Activated CD4-positive, CD25-positive, alpha-beta regulatory T cell treated with anti-CD3 and anti-CD28 coated beads, Interleukin-2, amount 50 U/mL, for 72 hours (primary cell): ENCODE measurements around the gene SGPL1.
A peak's percentile ranks its signal among the peaks of the same experiment; 100 is the strongest.

Experiments used
- DNase-seq: peaks from one replicate; pipeline ENCODE4 v3.0.0; 2021

Gene SGPL1

GRCh38 chr10:70886921-70887665 is 71.3 kb downstream of the SGPL1 start:
- no peak for DNase-seq

GRCh38 chr10:70887804-70888800 is 72.4 kb downstream of the SGPL1 start, which contains the start of gene PCBD1:
Gene PCBD1, minus strand, starts transcription at chr10:70888565. Its CDS starts 32 bp downstream, at chr10:70888533.
- DNase-seq: peak; percentile 71

- DNase-seq: no peak
These were observed 73.5 kb downstream of the SGPL1 start for GRCh38 chr10:70889291-70889690.

- no peak for DNase-seq
These were observed 75.2 kb downstream of the SGPL1 start for GRCh38 chr10:70890917-70891431.

- DNase-seq: no peak
These were observed 75.9 kb downstream of the SGPL1 start for GRCh38 chr10:70891627-70892026.

- no peak for DNase-seq
These were observed 76.9 kb downstream of the SGPL1 start for GRCh38 chr10:70892631-70893030.

GRCh38 chr10:70893227-70894006 is 77.7 kb downstream of the SGPL1 start:
- no peak for DNase-seq

- no peak for DNase-seq
These were observed 78.7 kb downstream of the SGPL1 start for GRCh38 chr10:70894416-70894815.

GRCh38 chr10:70896551-70896950 is 80.8 kb downstream of the SGPL1 start:
- DNase-seq: no peak

- DNase-seq: no peak
These were observed 82.9 kb downstream of the SGPL1 start for GRCh38 chr10:70898687-70899086.

- no peak for DNase-seq
These were observed 83.3 kb downstream of the SGPL1 start for GRCh38 chr10:70899096-70899495.

- no peak for DNase-seq
These were observed 85.6 kb downstream of the SGPL1 start for GRCh38 chr10:70901276-70901878.

- no peak for DNase-seq
These were observed 87.0 kb downstream of the SGPL1 start for GRCh38 chr10:70902661-70903261.

- no peak for DNase-seq
These were observed 87.6 kb downstream of the SGPL1 start for GRCh38 chr10:70903262-70903921.

- DNase-seq: peak; percentile 21
These were observed 89.6 kb downstream of the SGPL1 start for GRCh38 chr10:70905071-70906021.

GRCh38 chr10:70906031-70906783 is 90.5 kb downstream of the SGPL1 start:
- peak; percentile 16 for DNase-seq

GRCh38 chr10:70906953-70907636 is 91.3 kb downstream of the SGPL1 start:
- DNase-seq: peak; percentile 19

GRCh38 chr10:70907637-70908405 is 92.1 kb downstream of the SGPL1 start:
- DNase-seq: peak; percentile 12
